Measurements from ENCODE around the gene RAP1GAP.

Gene RAP1GAP

DNA sequence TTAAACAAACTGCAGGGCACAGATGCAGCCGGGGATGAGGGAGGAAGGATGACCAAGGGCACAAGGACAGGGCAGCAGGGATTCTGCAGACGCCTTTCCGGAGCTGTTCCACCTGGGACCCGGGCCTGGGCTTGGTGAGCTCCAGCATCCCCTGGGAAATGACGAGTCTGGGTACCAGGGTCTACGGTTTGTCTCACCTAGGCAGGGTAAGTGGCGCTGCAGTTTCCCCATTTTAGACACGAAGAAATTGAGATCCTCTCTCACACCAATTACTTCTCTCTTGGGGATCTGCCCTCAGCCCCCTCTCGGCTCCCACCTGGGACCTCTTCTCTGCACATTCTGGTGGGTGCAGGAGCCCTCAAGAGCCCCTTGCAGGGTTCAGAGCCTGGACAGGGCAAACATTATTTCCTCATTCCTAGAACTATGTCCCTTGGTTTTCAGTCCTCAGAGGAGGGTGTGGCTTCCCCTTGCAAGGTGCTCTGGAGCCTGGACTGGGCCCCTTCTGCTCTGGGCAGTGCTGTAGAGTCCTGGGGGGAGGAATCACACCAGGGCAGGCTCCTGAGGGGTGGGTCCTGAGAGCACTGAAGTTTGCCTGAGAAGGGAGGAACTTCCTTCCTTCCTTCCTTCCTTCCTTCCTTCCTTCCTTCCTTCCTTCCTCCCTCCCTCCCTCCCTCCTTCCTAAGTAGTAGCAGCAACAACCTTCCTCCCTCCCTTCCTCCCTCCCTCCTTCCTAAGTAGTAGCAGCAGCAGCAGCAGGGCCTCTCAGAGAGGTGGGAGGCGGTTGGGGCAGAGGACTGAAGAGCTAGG lies 16.0 kb downstream of the RAP1GAP start:
- H3K9me3 ChIP-seq (ENCODE audit: control insufficient read depth in 2 of 2, low read length in 2 of 2), result no peaks in the 10 kb centered on the region
- no peak overlapping the region for H3K27ac ChIP-seq (ENCODE audit: low read depth in 2 of 2, low read length in 2 of 2)
- no peaks in the 10 kb centered on the region for H3K36me3 ChIP-seq (ENCODE audit: control insufficient read depth in 2 of 2, insufficient read depth in 2 of 2, low read length in 2 of 2)
- peaks cover 2 to 7% of the 10 kb centered on the region in 2 donors for H3K27me3 ChIP-seq (ENCODE audit: control insufficient read depth in 2 of 2, insufficient read depth in 2 of 2, low read length in 2 of 2)
- peaks cover 7 to 14% of the 10 kb centered on the region in 2 donors for H3K4me1 ChIP-seq (ENCODE audit: control insufficient read depth in 2 of 2, insufficient read depth in 2 of 2, low read length in 2 of 2)
- no peak overlapping the region for H3K4me3 ChIP-seq (ENCODE audit: low read length in 2 of 2)
- H3K9ac ChIP-seq (ENCODE audit: low read depth in 1 of 2, low read length in 2 of 2), result no peak overlapping the region

DNA sequence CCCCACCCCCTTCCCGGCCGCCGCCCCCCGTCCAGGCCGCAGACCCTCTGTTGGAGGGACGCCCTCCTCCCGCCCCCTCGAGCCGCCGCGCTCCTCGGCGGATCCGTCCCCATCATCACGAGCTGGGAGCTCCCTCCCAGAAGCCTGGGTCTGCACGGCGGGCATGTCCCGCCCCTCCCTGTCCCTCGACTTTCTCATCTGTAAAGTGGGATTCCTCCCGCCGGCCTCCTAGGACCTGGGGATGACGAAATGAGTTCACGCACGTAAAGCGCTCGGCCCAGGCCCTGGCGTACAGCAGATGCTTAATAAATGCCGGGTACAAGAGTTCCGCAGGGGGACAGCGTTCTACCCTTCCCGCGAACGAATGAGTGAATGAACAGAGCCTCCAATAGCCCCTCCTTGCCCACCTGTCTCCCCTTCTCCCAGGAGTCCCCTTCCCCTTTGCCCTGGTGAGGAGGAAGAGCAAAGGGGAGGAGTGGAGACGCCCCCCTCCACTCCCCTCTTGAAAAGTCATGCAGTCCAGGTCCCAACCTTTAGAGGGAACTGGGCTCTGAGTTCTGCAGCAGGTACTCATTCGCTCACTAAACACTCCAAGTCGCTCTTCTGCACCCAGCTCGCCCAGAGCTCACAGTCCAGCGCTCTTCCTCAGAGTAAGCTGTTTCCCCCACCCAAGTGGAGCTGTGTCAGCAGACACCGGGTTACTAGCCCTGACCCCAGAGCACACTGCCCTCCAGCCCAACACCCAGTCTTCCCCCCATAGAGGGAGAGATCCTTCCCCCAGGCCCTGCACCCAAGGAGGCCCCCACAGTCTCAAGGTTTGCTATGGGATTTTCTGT lies 16.8 kb downstream of the RAP1GAP start:
- Histone ChIP-seq H3K36me3 (ENCODE audit: control insufficient read depth in 2 of 2, insufficient read depth in 2 of 2, low read length in 2 of 2) (no peaks in the 10 kb centered on the region), H3K27ac (ENCODE audit: low read depth in 2 of 2, low read length in 2 of 2) (no peak overlapping the region), H3K4me3 (ENCODE audit: low read length in 2 of 2) (no peak overlapping the region), H3K9me3 (ENCODE audit: control insufficient read depth in 2 of 2, low read length in 2 of 2) (no peaks in the 10 kb centered on the region), H3K9ac (ENCODE audit: low read depth in 1 of 2, low read length in 2 of 2) (peak overlapping the region in 1 of 2 donors; percentile 14), H3K4me1 (ENCODE audit: control insufficient read depth in 2 of 2, insufficient read depth in 2 of 2, low read length in 2 of 2) (peaks cover 7 to 14% of the 10 kb centered on the region in 2 donors), H3K27me3 (ENCODE audit: control insufficient read depth in 2 of 2, insufficient read depth in 2 of 2, low read length in 2 of 2) (peaks cover 2 to 7% of the 10 kb centered on the region in 2 donors)

DNA sequence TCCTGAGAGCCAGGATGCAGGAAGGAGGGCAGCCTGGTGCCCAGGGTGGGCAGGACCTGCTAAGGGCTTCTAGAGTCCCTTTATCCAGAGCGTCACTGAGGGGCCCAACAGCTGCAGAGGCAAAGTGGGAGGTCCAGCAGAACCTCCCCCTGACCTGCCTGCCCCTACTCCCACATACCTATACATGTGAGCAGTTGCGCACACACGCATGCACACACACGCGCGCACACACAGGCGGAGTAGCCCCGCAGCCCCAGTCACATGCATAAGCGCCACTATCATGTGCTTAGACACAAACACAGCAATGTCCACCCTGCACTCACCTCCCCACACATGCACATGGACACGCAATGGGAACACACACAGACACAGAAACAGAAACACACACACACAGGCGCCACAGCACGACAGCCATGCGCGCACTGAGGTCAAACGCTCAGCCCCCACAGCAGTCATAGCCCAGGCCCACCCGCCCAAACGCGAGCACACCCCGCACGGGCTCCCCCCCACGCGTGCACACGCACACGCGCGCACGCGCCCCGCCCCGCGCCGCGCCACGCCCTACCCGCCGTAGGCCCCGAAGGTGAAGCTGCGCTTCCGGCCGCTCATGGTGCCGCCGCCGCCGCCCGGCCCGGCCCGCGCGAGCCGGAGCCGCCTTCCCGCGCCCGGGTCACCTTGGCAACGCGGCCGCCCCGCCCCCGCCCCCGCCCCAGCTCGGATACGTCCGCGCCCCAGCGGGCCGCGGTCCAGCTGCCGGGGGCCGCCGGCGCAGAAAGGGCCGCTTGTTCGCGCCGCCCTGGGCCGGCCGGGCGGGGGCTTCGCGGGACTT lies 17.7 kb downstream of the RAP1GAP start:
- Histone ChIP-seq H3K27me3 (ENCODE audit: control insufficient read depth in 2 of 2, insufficient read depth in 2 of 2, low read length in 2 of 2) (peaks cover 2 to 5% of the 10 kb centered on the region in 2 donors), H3K4me1 (ENCODE audit: control insufficient read depth in 2 of 2, insufficient read depth in 2 of 2, low read length in 2 of 2) (peaks cover 7 to 14% of the 10 kb centered on the region in 2 donors), H3K27ac (ENCODE audit: low read depth in 2 of 2, low read length in 2 of 2) (no peak overlapping the region), H3K9me3 (ENCODE audit: control insufficient read depth in 2 of 2, low read length in 2 of 2) (no peaks in the 10 kb centered on the region), H3K9ac (ENCODE audit: low read depth in 1 of 2, low read length in 2 of 2) (peak overlapping the region in 1 of 2 donors; percentile 38), H3K4me3 (ENCODE audit: low read length in 2 of 2) (peak overlapping the region; percentile 80 to 81), H3K36me3 (ENCODE audit: control insufficient read depth in 2 of 2, insufficient read depth in 2 of 2, low read length in 2 of 2) (no peaks in the 10 kb centered on the region)

DNA sequence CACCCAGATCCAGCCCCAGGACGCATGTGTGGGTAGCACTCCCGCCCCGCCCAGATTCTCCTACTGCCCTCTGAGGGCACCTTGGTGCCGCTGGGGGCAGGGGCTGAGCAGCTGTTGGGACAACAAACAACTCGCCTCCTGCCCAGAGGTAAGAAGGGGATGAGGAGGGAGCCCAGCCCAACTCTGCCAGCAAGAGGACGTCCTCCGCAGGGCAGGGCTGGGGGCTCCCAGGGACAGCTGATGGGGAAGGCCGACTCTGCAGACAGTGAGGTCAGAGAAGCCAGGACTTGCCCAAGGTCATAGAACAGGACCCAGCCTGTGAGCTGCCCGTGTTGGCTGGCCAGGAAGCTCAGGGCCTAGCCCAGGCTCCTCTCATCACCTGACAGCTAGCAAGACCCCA lies 18.8 kb downstream of the RAP1GAP start:
- H3K36me3 ChIP-seq (ENCODE audit: control insufficient read depth in 2 of 2, insufficient read depth in 2 of 2, low read length in 2 of 2), result no peaks in the 10 kb centered on the region
- H3K27ac ChIP-seq (ENCODE audit: low read depth in 2 of 2, low read length in 2 of 2), result no peak overlapping the region
- no peak overlapping the region for H3K4me3 ChIP-seq (ENCODE audit: low read length in 2 of 2)
- H3K27me3 ChIP-seq (ENCODE audit: control insufficient read depth in 2 of 2, insufficient read depth in 2 of 2, low read length in 2 of 2), result peaks cover 2 to 5% of the 10 kb centered on the region in 2 donors
- no peaks in the 10 kb centered on the region for H3K9me3 ChIP-seq (ENCODE audit: control insufficient read depth in 2 of 2, low read length in 2 of 2)
- H3K9ac ChIP-seq (ENCODE audit: low read depth in 1 of 2, low read length in 2 of 2), result no peak overlapping the region
- H3K4me1 ChIP-seq (ENCODE audit: control insufficient read depth in 2 of 2, insufficient read depth in 2 of 2, low read length in 2 of 2), result peaks cover 7 to 14% of the 10 kb centered on the region in 2 donors

DNA sequence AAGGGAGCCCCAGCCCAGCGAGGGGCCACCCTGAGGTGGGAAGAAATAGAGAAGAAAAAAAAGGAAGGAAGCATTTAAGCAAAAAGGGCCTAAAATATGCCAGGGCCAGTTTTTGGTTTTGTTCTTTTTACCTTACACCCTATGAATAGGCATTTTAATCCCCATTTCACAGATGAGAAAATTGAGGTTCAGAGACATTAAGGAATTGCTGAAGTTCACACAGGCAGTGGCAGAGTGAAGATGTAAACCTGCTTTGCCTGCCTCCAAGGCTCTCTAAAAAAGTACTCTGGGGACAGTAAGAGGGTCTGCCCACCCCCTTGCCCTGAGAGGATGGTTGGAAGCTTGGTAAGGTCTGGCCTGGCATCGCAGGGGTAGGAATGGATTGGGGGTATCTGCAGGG lies 19.8 kb downstream of the RAP1GAP start:
- Histone ChIP-seq H3K4me3 (ENCODE audit: low read length in 2 of 2) (no peak overlapping the region), H3K36me3 (ENCODE audit: control insufficient read depth in 2 of 2, insufficient read depth in 2 of 2, low read length in 2 of 2) (no peaks in the 10 kb centered on the region), H3K4me1 (ENCODE audit: control insufficient read depth in 2 of 2, insufficient read depth in 2 of 2, low read length in 2 of 2) (peaks cover 7 to 14% of the 10 kb centered on the region in 2 donors), H3K27ac (ENCODE audit: low read depth in 2 of 2, low read length in 2 of 2) (no peak overlapping the region), H3K9ac (ENCODE audit: low read depth in 1 of 2, low read length in 2 of 2) (no peak overlapping the region), H3K27me3 (ENCODE audit: control insufficient read depth in 2 of 2, insufficient read depth in 2 of 2, low read length in 2 of 2) (peaks cover 2 to 5% of the 10 kb centered on the region in 2 donors), H3K9me3 (ENCODE audit: control insufficient read depth in 2 of 2, low read length in 2 of 2) (no peaks in the 10 kb centered on the region)

DNA sequence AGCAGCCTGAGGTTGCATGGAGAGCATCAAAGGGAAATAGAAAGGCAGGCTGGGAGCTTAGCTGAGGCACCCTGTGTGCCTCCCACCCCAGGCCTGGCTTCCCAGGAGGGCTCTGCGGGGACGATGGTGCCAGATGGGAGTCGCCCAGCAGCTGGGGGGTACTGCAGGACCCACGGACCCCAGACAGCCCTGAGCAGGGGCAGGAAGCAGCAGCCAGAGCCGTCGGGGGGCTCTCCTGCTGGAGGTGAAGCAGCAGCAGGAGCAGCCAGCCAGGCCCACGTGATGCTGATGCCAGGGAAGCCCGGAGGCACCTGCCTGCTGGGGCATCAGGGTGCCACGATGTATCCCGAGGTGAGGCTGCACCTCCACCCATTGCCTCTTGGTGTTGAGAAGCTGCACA lies 20.4 kb downstream of the RAP1GAP start:
- Histone ChIP-seq H3K9me3 (ENCODE audit: control insufficient read depth in 2 of 2, low read length in 2 of 2) (no peaks in the 10 kb centered on the region), H3K27ac (ENCODE audit: low read depth in 2 of 2, low read length in 2 of 2) (no peak overlapping the region), H3K9ac (ENCODE audit: low read depth in 1 of 2, low read length in 2 of 2) (no peak overlapping the region), H3K36me3 (ENCODE audit: control insufficient read depth in 2 of 2, insufficient read depth in 2 of 2, low read length in 2 of 2) (no peaks in the 10 kb centered on the region), H3K4me1 (ENCODE audit: control insufficient read depth in 2 of 2, insufficient read depth in 2 of 2, low read length in 2 of 2) (peaks cover 7 to 14% of the 10 kb centered on the region in 2 donors), H3K27me3 (ENCODE audit: control insufficient read depth in 2 of 2, insufficient read depth in 2 of 2, low read length in 2 of 2) (peaks cover 2 to 5% of the 10 kb centered on the region in 2 donors), H3K4me3 (ENCODE audit: low read length in 2 of 2) (no peak overlapping the region)

DNA sequence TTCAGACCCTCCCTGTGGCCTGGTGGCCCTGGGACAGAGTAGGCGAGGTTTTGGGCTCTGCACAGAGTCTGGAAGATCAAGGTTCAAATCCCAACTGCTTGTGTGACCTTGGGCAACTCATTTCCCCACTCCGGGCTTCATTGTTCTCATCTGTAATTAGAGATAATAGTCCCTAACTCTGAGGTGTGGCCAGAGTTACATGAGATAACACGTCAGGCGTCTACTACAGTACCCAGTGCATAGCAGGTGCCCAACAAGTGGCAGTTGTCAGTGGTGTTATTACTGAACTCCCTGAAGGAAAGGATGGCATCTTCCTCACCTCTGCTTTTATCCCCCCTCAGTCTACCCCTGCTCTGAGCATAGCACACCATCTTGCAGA lies 20.8 kb downstream of the RAP1GAP start:
- Histone ChIP-seq H3K4me3 (ENCODE audit: low read length in 2 of 2) (no peak overlapping the region), H3K27me3 (ENCODE audit: control insufficient read depth in 2 of 2, insufficient read depth in 2 of 2, low read length in 2 of 2) (peaks cover 2 to 5% of the 10 kb centered on the region in 2 donors), H3K36me3 (ENCODE audit: control insufficient read depth in 2 of 2, insufficient read depth in 2 of 2, low read length in 2 of 2) (no peaks in the 10 kb centered on the region), H3K27ac (ENCODE audit: low read depth in 2 of 2, low read length in 2 of 2) (no peak overlapping the region), H3K9me3 (ENCODE audit: control insufficient read depth in 2 of 2, low read length in 2 of 2) (no peaks in the 10 kb centered on the region), H3K4me1 (ENCODE audit: control insufficient read depth in 2 of 2, insufficient read depth in 2 of 2, low read length in 2 of 2) (peaks cover 7 to 14% of the 10 kb centered on the region in 2 donors), H3K9ac (ENCODE audit: low read depth in 1 of 2, low read length in 2 of 2) (no peak overlapping the region)

DNA sequence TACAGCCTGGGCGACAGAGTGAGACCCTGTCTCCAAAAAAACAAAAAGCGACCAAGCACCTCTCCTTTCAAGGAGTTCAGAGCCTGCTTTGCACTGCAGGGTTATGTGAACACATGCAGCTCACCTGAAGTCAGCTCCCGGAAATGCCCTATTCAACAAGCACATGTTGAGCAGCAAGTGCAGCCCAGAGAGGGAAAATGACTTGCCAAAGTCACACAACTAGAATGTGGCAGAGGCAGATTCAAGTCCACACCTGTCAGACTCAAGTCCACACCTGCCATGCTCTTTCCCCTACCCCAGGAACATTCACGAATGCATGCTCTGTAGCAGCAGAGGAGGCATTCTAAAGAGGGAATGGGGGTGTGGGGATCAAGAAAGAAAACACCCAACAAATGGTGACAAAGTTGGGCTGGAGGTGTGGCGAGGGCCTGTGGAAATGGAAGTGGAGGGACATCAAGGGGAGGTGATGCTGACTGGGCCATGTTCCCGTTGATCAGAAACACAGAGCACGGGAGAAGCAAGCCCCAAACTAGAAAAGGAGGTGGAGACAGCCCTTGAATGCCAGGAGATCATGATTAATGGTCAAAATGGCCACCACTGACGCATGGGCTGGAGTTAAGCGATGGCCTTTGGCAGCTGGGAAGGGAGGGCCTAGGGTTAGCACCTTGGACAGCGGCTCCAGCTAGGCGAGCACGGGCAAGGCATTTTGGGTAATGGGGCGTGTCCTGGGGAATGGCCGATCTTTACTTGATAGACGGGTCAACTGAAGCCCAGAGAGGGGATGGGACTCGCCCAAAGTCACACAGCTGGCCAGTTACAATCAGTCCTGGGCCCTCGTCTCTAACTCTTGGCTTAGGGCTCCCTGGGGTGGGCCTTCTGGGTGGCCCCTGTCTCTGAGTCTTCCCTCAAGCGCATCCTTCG lies 21.5 kb downstream of the RAP1GAP start:
- Histone ChIP-seq H3K9ac (ENCODE audit: low read depth in 1 of 2, low read length in 2 of 2) (no peak overlapping the region), H3K36me3 (ENCODE audit: control insufficient read depth in 2 of 2, insufficient read depth in 2 of 2, low read length in 2 of 2) (no peaks in the 10 kb centered on the region), H3K27me3 (ENCODE audit: control insufficient read depth in 2 of 2, insufficient read depth in 2 of 2, low read length in 2 of 2) (peaks cover 2 to 5% of the 10 kb centered on the region in 2 donors)

DNA sequence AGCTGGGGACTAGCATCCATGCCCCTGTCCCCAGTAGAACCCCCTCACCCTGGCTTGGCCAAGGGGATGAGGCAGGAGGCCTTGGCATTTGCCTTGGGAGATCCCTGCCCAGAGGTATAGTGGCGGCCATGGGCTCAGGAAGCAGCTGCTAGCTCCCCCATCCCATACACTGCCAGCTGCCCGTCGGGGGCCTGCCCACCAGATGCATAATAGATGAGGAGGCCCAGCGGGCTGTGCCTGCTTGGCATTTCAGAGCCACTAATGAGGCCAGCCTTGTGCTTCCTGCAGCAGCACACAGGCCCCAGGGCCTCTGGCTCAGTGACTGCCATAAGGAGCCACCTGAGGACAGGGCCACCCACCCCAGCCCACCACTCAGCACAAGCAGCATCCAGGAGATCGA lies 23.6 kb downstream of the RAP1GAP start:
- Histone ChIP-seq H3K4me3 (ENCODE audit: low read length in 2 of 2) (no peak overlapping the region), H3K36me3 (ENCODE audit: control insufficient read depth in 2 of 2, insufficient read depth in 2 of 2, low read length in 2 of 2) (no peaks in the 10 kb centered on the region), H3K27me3 (ENCODE audit: control insufficient read depth in 2 of 2, insufficient read depth in 2 of 2, low read length in 2 of 2) (peaks cover 0 to 2% of the 10 kb centered on the region in 2 donors), H3K9ac (ENCODE audit: low read depth in 1 of 2, low read length in 2 of 2) (no peak overlapping the region), H3K9me3 (ENCODE audit: control insufficient read depth in 2 of 2, low read length in 2 of 2) (no peaks in the 10 kb centered on the region), H3K27ac (ENCODE audit: low read depth in 2 of 2, low read length in 2 of 2) (no peak overlapping the region), H3K4me1 (ENCODE audit: control insufficient read depth in 2 of 2, insufficient read depth in 2 of 2, low read length in 2 of 2) (peaks cover 0 to 3% of the 10 kb centered on the region in 2 donors)

More for the DNA sequence above, 21.5 kb downstream of the RAP1GAP start:
- Histone ChIP-seq H3K4me1 (ENCODE audit: control insufficient read depth in 2 of 2, insufficient read depth in 2 of 2, low read length in 2 of 2) (peaks cover 7 to 14% of the 10 kb centered on the region in 2 donors), H3K27ac (ENCODE audit: low read depth in 2 of 2, low read length in 2 of 2) (no peak overlapping the region), H3K4me3 (ENCODE audit: low read length in 2 of 2) (no peak overlapping the region), H3K9me3 (ENCODE audit: control insufficient read depth in 2 of 2, low read length in 2 of 2) (no peaks in the 10 kb centered on the region)

Data from mucosa of rectum (tissue), 2 donors.